NCI-H345 treated with DMSO at 0.1 percent for 48 hours (cell line): ENCODE results near the gene RFX2.
A peak's percentile ranks its signal among the peaks of the same experiment; 100 is the strongest.
"Not testable (repeated sequence)": the region's sequence is repeated elsewhere in the genome, so short reads cannot be mapped to it uniquely, and the experiment has no call there.

ENCODE experiments used
- DNase-seq: peaks from one replicate; lab custom pipeline; 2025; ENCODE audit not compliant: unreplicated experiment; lab: John Stamatoyannopoulos, UW

The RFX2 gene

GRCh38 chr19:6076675-6077463 is 33.4 kb downstream of the RFX2 start:
- DNase-seq = no peak

- DNase-seq = no peak
Measured at GRCh38 chr19:6076291-6076665, 34.0 kb downstream of the RFX2 start.

- no peak for DNase-seq
Measured at GRCh38 chr19:6074709-6075403, 35.4 kb downstream of the RFX2 start.

GRCh38 chr19:6073858-6074708 is 36.2 kb downstream of the RFX2 start:
- no peak for DNase-seq

GRCh38 chr19:6073233-6073632 is 37.1 kb downstream of the RFX2 start:
- DNase-seq = not testable (repeated sequence)

- no peak for DNase-seq
Measured at GRCh38 chr19:6071875-6072274, 38.4 kb downstream of the RFX2 start.

- DNase-seq = no peak
Measured at GRCh38 chr19:6070720-6071485, 39.4 kb downstream of the RFX2 start.

- no peak for DNase-seq
Measured at GRCh38 chr19:6070207-6070681, 40.1 kb downstream of the RFX2 start.

GRCh38 chr19:6069268-6069791 is 41.0 kb downstream of the RFX2 start:
- no peak for DNase-seq

- no peak for DNase-seq
Measured at GRCh38 chr19:6068711-6069110, 41.6 kb downstream of the RFX2 start.

- DNase-seq = no peak
Measured at GRCh38 chr19:6067975-6068374, 42.3 kb downstream of the RFX2 start.

GRCh38 chr19:6066661-6067646 is 43.3 kb downstream of the RFX2 start:
- peak; percentile 97 for DNase-seq

- DNase-seq = peak; percentile 76
Measured at GRCh38 chr19:6065685-6066374, 44.5 kb downstream of the RFX2 start.

GRCh38 chr19:6064336-6065073 is 45.8 kb downstream of the RFX2 start:
- DNase-seq = no peak

- DNase-seq = no peak
Measured at GRCh38 chr19:6063576-6064335, 46.5 kb downstream of the RFX2 start.

GRCh38 chr19:6062961-6063575 is 47.2 kb downstream of the RFX2 start:
- DNase-seq = no peak

GRCh38 chr19:6062274-6062673 is 48.0 kb downstream of the RFX2 start:
- no peak for DNase-seq
